Natural killer cell (primary cell): ENCODE data around the gene IDI1. TPM values are rescaled to one million over a fixed set of nuclear protein-coding genes. Genes with fewer than 3 reads are reported as not detected.
"Not testable (repeated sequence)": the region's sequence is repeated elsewhere in the genome, so short reads cannot be mapped to it uniquely, and the experiment has no call there.

Experiments
- ATAC-seq, 3 donors: fragments of 150-1000 bp in 2 of 3; fragments of 200-7000 bp in 1 of 3; cut with Tn5 transposase; 1 replicate in 1 of 3; 2 replicates in 2 of 3; pipeline ENCODE4 v1.10.0; 2021; ENCODE audit warnings: mild to moderate bottlenecking in 2 of 3, moderate library complexity in 2 of 3
- DNase-seq, 2 donors: peaks; one replicate each; pipeline versions ENCODE4 v3.0.0 to v3.0.0-alpha.2; 2013 to 2021; ENCODE audit warnings: mixed read lengths in 1 of 2
- H3K27ac ChIP-seq: one replicate; pipeline ENCODE4 v1.5.1; 2013; ENCODE audit warnings: mild to moderate bottlenecking, low read length
- H3K27me3 ChIP-seq: one replicate; pipeline ENCODE4 v1.6.1; 2013; ENCODE audit warnings: low read length; ENCODE audit not compliant: control insufficient read depth, insufficient read depth
- H3K36me3 ChIP-seq: one replicate; pipeline ENCODE4 v1.6.1; 2013; ENCODE audit warnings: low read length; ENCODE audit not compliant: control insufficient read depth, insufficient read depth
- H3K4me1 ChIP-seq: one replicate; pipeline ENCODE4 v1.6.1; 2013; ENCODE audit warnings: low read length; ENCODE audit not compliant: control insufficient read depth, insufficient read depth
- H3K4me3 ChIP-seq: one replicate; pipeline ENCODE4 v1.5.1; 2013; ENCODE audit warnings: low read length
- H3K9me3 ChIP-seq: one replicate; pipeline ENCODE4 v1.6.1; 2013; ENCODE audit warnings: low read length; ENCODE audit not compliant: control insufficient read depth, insufficient read depth
- H3K27ac Mint-ChIP-seq, 2 donors: one replicate each; pipeline ENCODE4 v1.8.0; 2022; ENCODE audit warnings: mild to moderate bottlenecking in 2 of 2, mixed read lengths in 2 of 2, moderate library complexity in 1 of 2
- H3K27me3 Mint-ChIP-seq, 2 donors: one replicate each; pipeline ENCODE4 v1.8.0; 2022; ENCODE audit warnings: low read depth in 2 of 2, mixed read lengths in 2 of 2
- H3K36me3 Mint-ChIP-seq: one replicate; pipeline ENCODE4 v1.8.0; 2022; ENCODE audit warnings: mixed read lengths
- H3K4me1 Mint-ChIP-seq, 2 donors: one replicate each; pipeline ENCODE4 v1.8.0; 2022; ENCODE audit warnings: mixed read lengths in 2 of 2
- H3K4me3 Mint-ChIP-seq: one replicate; pipeline ENCODE4 v1.8.0; 2022; ENCODE audit warnings: mild to moderate bottlenecking, moderate library complexity, mixed read lengths
- H3K9me3 Mint-ChIP-seq, 2 donors: one replicate each; pipeline ENCODE4 v1.8.0; 2022; ENCODE audit warnings: mixed read lengths in 2 of 2
- CTCF ChIP-seq: fragments of 200-600 bp; IDR thresholded peaks from one replicate; pipeline ENCODE4 v1.8.0; 2022; ENCODE audit warnings: antibody characterized with exemption
- WGBS: methylation state at CpG from one replicate; pipeline ENCODE4 v1.1.7; 2013; ENCODE audit warnings: missing lambda C conversion rate; ENCODE audit not compliant: insufficient coverage; 5-methylcytosine and 5-hydroxymethylcytosine counted together
- intact Hi-C: fragments of 100-400 bp; cut with micrococcal nuclease; formaldehyde crosslinking; loops from one replicate; pipeline ENCODE4 v1.14.2; 2022
- total RNA-seq, 4 donors: library from RNA; stranded (reverse); fragments of 120-200 nt in 1 of 4; gene quantifications; one replicate each; pipeline versions ENCODE4 v1.2.3 to v1.2.4, GENCODE V29; 2013 to 2022

IDI1 gene
- total RNA-seq, 3 donors from 2014 or later (not counting 1 experiment from before 2014, with no cell fraction given) = 156 to 229 (median 163) TPM

- no peaks in the 10 kb centered on the region for H3K27me3 Mint-ChIP-seq
- H3K4me3 Mint-ChIP-seq = peak overlapping the region; percentile 75
- peaks cover 67 to 72% of the 10 kb centered on the region in 2 donors for H3K4me1 Mint-ChIP-seq
- H3K9me3 Mint-ChIP-seq = no peaks in the 10 kb centered on the region
- H3K36me3 Mint-ChIP-seq = no peaks in the 10 kb centered on the region
- no peak for DNase-seq
- peak overlapping the region; percentile 84 to 89 for H3K27ac Mint-ChIP-seq
- H3K4me1 ChIP-seq = peaks cover 32% of the 10 kb centered on the region
- no peaks in the 10 kb centered on the region for H3K27me3 ChIP-seq
- H3K36me3 ChIP-seq = peaks cover 12% of the 10 kb centered on the region
- no peak overlapping the region for H3K4me3 ChIP-seq
- no peak for TF ChIP-seq CTCF
- H3K9me3 ChIP-seq = no peaks in the 10 kb centered on the region
- 62% methylated on average over 9 of the region's 10 CpGs for WGBS
- intact Hi-C loops = loop anchor here (5.0 kb wide), 1 partner anchor 736 kb away; no protein-coding TSS in a partner anchor
- H3K27ac ChIP-seq = peak overlapping the region; percentile 41
- peak; percentile 56 to 61 (median 56) for ATAC-seq
These were observed 19.8 kb upstream of the IDI1 start for GRCh38 chr10:1068380-1069361.

GRCh38 chr10:1066734-1067133 lies 17.8 kb upstream of the IDI1 start:
- peaks cover 50% of the 10 kb centered on the region for H3K4me1 ChIP-seq
- H3K36me3 ChIP-seq, H3K4me3 ChIP-seq, H3K27ac ChIP-seq, H3K36me3 Mint-ChIP-seq, ATAC-seq, H3K9me3 Mint-ChIP-seq, H3K9me3 ChIP-seq, H3K4me3 Mint-ChIP-seq, H3K27me3 Mint-ChIP-seq, H3K27me3 ChIP-seq, DNase-seq: not testable (repeated sequence)
- intact Hi-C loops = loop anchor here (5.0 kb wide), 1 partner anchor 734 kb away; no protein-coding TSS in a partner anchor
- Mint-ChIP-seq H3K4me1 (peaks cover 87 to 88% of the 10 kb centered on the region in 2 donors), H3K27ac (peak overlapping the region; percentile 84 to 89)
- WGBS = 100% methylated on average over 6 of the region's 8 CpGs

- intact Hi-C loops = loop anchor here (5.0 kb wide), 2 partner anchors 53 to 733 kb away; no protein-coding TSS in a partner anchor
- no peaks in the 10 kb centered on the region for H3K27me3 ChIP-seq
- peak overlapping the region; percentile 74 for H3K27ac ChIP-seq
- peaks cover 3% of the 10 kb centered on the region for H3K36me3 ChIP-seq
- TF ChIP-seq CTCF = no peak
- no peaks in the 10 kb centered on the region for H3K9me3 Mint-ChIP-seq
- H3K4me3 Mint-ChIP-seq = no peak overlapping the region
- no peaks in the 10 kb centered on the region for H3K27me3 Mint-ChIP-seq
- H3K9me3 ChIP-seq = no peaks in the 10 kb centered on the region
- no peak for DNase-seq
- WGBS = 95% methylated on average over 4 of the region's 4 CpGs
- peaks cover 63% of the 10 kb centered on the region for H3K4me1 ChIP-seq
- peak overlapping the region; percentile 88 to 89 for H3K27ac Mint-ChIP-seq
- ATAC-seq = no peak
- peaks cover 95 to 97% of the 10 kb centered on the region in 2 donors for H3K4me1 Mint-ChIP-seq
- no peaks in the 10 kb centered on the region for H3K36me3 Mint-ChIP-seq
- no peak overlapping the region for H3K4me3 ChIP-seq
These were observed 16.0 kb upstream of the IDI1 start for GRCh38 chr10:1064964-1065247.

- Histone ChIP-seq H3K27ac (peak overlapping the region; percentile 74), H3K36me3 (peaks cover 5% of the 10 kb centered on the region), H3K27me3 (no peaks in the 10 kb centered on the region), H3K4me3 (peak overlapping the region; percentile 5), H3K9me3 (no peaks in the 10 kb centered on the region), H3K4me1 (peaks cover 67% of the 10 kb centered on the region)
- intact Hi-C loops = loop anchor here (2.0 to 5.0 kb wide), 3 partner anchors 15 to 75 kb away; partner anchors contain the start of genes GTPBP4 and IDI1
- H3K4me1 Mint-ChIP-seq = peaks cover 88 to 89% of the 10 kb centered on the region in 2 donors
- no peak for TF ChIP-seq CTCF
- WGBS = 23% methylated on average over 6 of the region's 7 CpGs
- no peaks in the 10 kb centered on the region for H3K9me3 Mint-ChIP-seq
- H3K36me3 Mint-ChIP-seq = no peaks in the 10 kb centered on the region
- peak overlapping the region; percentile 76 for H3K4me3 Mint-ChIP-seq
- peak; percentile 84 to 93 (median 93) for ATAC-seq
- H3K27ac Mint-ChIP-seq = peak overlapping the region; percentile 88 to 89
- no peaks in the 10 kb centered on the region for H3K27me3 Mint-ChIP-seq
- peak in 1 of 2 donors; percentile 66 for DNase-seq
These were observed 14.4 kb upstream of the IDI1 start for GRCh38 chr10:1063232-1063865.
